ENCODE data around the gene GPC5.
"Not testable (repeated sequence)": the region's sequence is repeated elsewhere in the genome, so short reads cannot be mapped to it uniquely, and the experiment has no call there.

GPC5 gene

GRCh38 chr13:92734068-92734467, 1335.6 kb downstream of the GPC5 start:
- no peak for DNase-seq (ENCODE audit: low spot score)
- no peak for TF ChIP-seq CTCF (IDR thresholded peaks at IDR 0.05; ENCODE audit: extremely low read depth, missing control alignments)

GRCh38 chr13:92734545-92734944, 1336.1 kb downstream of the GPC5 start:
- no peak for DNase-seq (ENCODE audit: low spot score)
- no peak for TF ChIP-seq CTCF (IDR thresholded peaks at IDR 0.05; ENCODE audit: extremely low read depth, missing control alignments)

GRCh38 chr13:92735909-92736308, 1337.5 kb downstream of the GPC5 start:
- DNase-seq (ENCODE audit: low spot score), result no peak
- no peak for TF ChIP-seq CTCF (IDR thresholded peaks at IDR 0.05; ENCODE audit: extremely low read depth, missing control alignments)

GRCh38 chr13:92739306-92739818, 1340.9 kb downstream of the GPC5 start:
- DNase-seq (ENCODE audit: low spot score), result no peak
- no peak for TF ChIP-seq CTCF (IDR thresholded peaks at IDR 0.05; ENCODE audit: extremely low read depth, missing control alignments)

- no peak for TF ChIP-seq CTCF (IDR thresholded peaks at IDR 0.05; ENCODE audit: extremely low read depth, missing control alignments)
- DNase-seq (ENCODE audit: low spot score), result no peak
Observed at GRCh38 chr13:92743992-92744391, 1345.6 kb downstream of the GPC5 start.

- DNase-seq (ENCODE audit: low spot score), result no peak
- TF ChIP-seq CTCF (IDR thresholded peaks at IDR 0.05; ENCODE audit: extremely low read depth, missing control alignments), result no peak
Observed at GRCh38 chr13:92745258-92745657, 1346.8 kb downstream of the GPC5 start.

- DNase-seq (ENCODE audit: low spot score), result not testable (repeated sequence)
Observed at GRCh38 chr13:92752705-92753104, 1354.3 kb downstream of the GPC5 start.

GRCh38 chr13:92761710-92762109, 1363.3 kb downstream of the GPC5 start:
- TF ChIP-seq CTCF (IDR thresholded peaks at IDR 0.05; ENCODE audit: extremely low read depth, missing control alignments), result no peak
- DNase-seq (ENCODE audit: low spot score), result no peak

All from GM20000 (cell line).